Measurements from ENCODE around the gene UCN2.

The UCN2 gene

DNA sequence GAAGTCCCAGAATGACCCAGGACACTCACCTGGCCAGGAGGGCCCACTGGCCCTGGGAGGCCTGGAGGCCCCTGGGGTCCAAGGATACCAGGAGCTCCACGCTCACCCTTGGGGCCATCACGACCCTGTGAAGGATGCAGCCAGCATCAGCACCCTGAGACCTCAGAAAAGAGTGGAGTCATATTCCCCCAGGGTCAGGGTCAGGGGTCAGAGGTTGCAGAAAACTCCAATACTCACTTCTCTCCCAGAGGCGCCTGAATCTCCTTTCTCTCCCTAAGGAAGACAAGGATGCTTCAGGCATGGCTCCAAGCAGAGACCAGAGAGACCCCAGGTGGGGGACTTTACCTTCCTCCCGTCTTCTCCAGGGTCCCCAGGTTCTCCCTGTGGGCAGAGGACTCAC lies 13.1 kb upstream of the UCN2 start:
- POLR2A ChIA-PET (ENCODE audit: low non-redundant PET), result no interaction called here
- no peak for DNase-seq (ENCODE audit: low spot score)
- peak overlapping the region; percentile 100 for H3K27ac ChIP-seq
- TF ChIP-seq, protein P1, sequence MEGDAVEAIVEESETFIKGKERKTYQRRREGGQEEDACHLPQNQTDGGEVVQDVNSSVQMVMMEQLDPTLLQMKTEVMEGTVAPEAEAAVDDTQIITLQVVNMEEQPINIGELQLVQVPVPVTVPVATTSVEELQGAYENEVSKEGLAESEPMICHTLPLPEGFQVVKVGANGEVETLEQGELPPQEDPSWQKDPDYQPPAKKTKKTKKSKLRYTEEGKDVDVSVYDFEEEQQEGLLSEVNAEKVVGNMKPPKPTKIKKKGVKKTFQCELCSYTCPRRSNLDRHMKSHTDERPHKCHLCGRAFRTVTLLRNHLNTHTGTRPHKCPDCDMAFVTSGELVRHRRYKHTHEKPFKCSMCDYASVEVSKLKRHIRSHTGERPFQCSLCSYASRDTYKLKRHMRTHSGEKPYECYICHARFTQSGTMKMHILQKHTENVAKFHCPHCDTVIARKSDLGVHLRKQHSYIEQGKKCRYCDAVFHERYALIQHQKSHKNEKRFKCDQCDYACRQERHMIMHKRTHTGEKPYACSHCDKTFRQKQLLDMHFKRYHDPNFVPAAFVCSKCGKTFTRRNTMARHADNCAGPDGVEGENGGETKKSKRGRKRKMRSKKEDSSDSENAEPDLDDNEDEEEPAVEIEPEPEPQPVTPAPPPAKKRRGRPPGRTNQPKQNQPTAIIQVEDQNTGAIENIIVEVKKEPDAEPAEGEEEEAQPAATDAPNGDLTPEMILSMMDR (conservative IDR thresholded peaks at IDR 0.05; ENCODE audit: low read depth), result no peak
- CTCF ChIA-PET, result no interaction called here

DNA sequence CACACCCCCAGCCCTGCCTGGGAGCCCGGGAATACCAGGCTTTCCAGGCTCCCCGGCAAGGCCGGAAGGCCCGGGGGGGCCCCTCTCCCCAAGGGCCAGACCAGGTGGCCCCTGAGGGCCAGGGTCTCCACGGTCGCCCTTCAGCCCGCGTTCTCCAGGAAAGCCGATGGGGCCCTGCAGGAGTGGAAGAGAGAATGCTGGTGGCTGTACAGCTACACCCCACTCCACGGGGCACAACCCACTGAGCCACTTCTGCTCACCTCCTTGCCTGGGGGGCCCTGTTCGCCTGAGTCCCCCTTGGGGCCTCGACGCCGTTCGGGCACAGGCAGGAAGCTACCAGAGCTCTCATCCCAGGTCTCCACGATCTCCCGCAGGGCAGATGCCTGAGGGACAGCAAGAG lies 11.8 kb upstream of the UCN2 start:
- ChIA-PET CTCF (no interaction called here), POLR2A (ENCODE audit: low non-redundant PET) (no interaction called here)
- DNase-seq (ENCODE audit: low spot score), result no peak
- TF ChIP-seq, protein P1 (conservative IDR thresholded peaks at IDR 0.05; ENCODE audit: low read depth), result no peak
- peak overlapping the region; percentile 100 for H3K27ac ChIP-seq

DNA sequence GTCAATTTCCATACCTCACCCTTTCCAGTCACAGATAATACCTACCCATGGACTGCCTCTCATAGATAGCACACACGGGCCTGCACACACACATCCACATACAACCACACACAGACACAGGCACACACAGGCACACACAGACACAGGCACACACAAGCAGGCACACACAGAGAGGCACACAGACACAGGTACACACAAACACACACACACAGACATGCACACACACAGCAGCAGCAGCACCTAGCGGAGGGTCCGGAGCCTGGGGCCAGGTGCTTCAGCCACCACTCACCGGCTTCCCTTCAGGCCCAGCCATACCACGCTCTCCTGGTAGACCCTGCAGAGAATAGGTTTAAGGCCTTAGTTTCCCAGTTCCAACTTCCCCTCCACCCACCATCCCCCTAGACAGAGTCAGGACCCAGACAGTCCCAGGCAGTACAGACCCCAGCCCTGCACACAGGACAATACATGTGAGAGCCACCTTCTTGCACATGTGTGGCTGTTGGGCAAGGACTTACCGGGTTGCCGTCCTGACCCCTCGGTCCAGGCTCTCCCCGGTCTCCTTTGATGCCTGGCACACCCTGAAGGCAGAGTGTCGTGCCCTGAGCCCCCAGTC lies 10.5 kb upstream of the UCN2 start:
- peak overlapping the region; percentile 100 for H3K27ac ChIP-seq
- TF ChIP-seq, protein P1 (conservative IDR thresholded peaks at IDR 0.05; ENCODE audit: low read depth), result no peak
- ChIA-PET POLR2A (ENCODE audit: low non-redundant PET) (no interaction called here), CTCF (no interaction called here)
- no peak for DNase-seq (ENCODE audit: low spot score)

DNA sequence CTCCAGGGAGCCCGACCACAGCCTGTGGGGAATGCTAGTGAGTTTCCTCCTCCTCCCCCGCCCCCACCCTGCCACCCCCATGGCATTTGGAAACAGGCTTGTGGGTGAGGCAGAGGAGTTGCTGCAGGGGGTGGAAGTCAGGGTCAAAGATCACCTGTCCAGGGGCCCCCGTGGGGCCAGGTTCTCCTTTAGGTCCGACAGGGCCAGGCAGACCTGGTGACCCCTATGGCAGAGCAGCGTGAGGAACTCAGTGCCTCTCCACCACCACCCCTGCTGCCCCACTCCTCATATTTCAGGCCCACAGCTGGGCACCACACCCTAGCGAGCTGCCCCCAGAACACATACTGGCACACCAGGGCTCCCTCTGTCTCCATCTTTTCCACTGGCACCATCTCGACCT lies 8.9 kb upstream of the UCN2 start:
- POLR2A ChIA-PET (ENCODE audit: low non-redundant PET), result no interaction called here
- TF ChIP-seq, protein P1 (conservative IDR thresholded peaks at IDR 0.05; ENCODE audit: low read depth), result no peak

DNA sequence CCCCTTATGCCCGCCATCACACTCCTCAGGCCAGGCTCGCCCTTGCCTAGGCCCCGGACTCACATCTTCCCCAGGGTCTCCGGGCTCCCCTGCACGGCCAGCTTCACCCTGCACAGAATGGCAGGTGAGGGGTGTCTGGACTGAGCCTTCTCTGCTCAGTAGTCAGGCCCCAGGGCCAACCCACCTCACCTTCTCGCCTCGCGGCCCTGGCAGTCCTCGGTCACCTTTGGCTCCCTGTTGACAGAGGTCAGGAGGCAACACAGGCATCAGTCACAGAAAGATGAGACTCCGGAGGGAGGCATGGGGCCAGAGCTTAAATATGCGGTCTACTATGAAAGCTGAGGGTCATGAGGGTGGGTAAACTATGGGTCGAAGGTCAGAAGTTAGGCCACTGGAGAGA lies 8.4 kb upstream of the UCN2 start:
- DNase-seq (ENCODE audit: low spot score), result no peak
- POLR2A ChIA-PET (ENCODE audit: low non-redundant PET), result no interaction called here
- H3K27ac ChIP-seq, result peak overlapping the region; percentile 100
- TF ChIP-seq, protein P1 (conservative IDR thresholded peaks at IDR 0.05; ENCODE audit: low read depth), result no peak
- CTCF ChIA-PET, result interaction anchor here (0.7 kb wide), 1 partner anchor 690 kb away, joined by 3 read pairs; no protein-coding TSS in a partner anchor

More for the DNA sequence above, 8.9 kb upstream of the UCN2 start:
- DNase-seq (ENCODE audit: low spot score), result no peak
- CTCF ChIA-PET, result no interaction called here
- peak overlapping the region; percentile 100 for H3K27ac ChIP-seq

DNA sequence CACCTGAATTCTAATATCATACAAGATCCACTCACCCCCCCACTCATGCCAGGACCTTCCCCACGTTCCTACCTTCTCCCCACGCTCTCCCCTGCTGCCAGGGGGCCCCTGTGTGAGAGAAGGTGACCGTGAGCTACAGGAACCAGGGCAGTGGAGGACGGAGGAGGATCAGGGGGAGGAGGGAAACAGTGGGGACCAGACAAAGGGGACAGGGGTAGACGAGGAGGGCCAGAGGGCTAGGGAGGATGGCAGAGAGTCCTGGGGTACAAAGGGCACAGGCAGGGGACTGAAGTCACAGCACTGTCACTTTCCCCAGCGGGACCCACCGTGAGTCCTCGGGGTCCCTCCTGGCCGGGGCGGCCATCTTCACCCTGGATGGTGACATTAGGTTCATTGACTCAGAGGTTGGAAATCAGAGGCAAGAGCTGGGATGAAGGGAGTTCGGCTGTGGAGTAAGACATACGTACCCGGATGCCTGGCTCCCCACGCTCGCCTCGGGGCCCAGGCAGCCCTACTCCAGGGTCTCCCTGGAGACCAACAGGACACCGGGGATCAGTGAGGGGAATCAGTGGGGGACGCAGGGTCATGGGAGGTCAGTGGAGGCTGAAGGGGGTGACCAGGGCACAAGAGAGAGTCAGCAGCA lies 6.3 kb upstream of the UCN2 start:
- H3K27ac ChIP-seq, result peak overlapping the region; percentile 100
- ChIA-PET CTCF (no interaction called here), POLR2A (ENCODE audit: low non-redundant PET) (no interaction called here)
- no peak for DNase-seq (ENCODE audit: low spot score)
- TF ChIP-seq, protein P1 (conservative IDR thresholded peaks at IDR 0.05; ENCODE audit: low read depth), result no peak

Measured in RWPE1 (cell line).